ENCODE measurements around the gene EMD. TPM values are rescaled to one million over a fixed set of nuclear protein-coding genes. Genes with fewer than 3 reads are reported as not detected.

EMD gene
- total and polyA plus RNA-seq, 10 donors = 29.8 to 83.1 (median 54.3) TPM

DNA sequence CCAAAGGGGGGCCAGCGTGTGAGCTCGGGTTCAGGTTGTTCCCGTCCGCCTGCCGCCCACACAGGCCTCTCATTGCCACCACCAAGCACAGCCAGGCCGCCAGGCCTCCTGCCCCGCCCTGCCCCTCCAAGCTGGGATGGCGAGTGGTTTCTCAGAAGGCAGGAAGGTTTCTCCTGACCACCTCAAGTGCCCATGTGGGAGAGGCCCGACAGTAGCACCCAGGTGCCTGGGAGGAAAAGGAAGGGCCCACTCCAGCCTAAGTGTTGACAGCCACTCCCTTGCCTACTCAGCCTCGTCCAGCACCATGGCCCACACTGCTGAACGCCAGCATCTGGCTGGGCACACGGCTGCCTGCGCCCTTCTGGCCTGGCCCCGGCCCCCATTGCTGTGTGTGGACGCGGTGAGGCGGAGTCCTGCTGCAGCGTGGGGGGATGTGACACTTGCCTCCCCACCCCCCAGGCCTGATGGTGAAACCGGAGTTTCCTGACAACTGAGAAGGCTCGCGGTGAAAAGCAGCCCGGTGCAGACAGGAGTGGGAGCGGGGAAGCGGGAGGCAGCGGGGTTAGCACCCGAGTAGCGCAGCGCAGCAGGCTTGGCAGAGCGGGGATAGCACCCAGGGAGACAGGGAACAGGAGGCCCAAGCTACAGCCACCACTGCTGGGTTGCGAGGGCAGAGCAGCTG, 23.9 kb upstream of the EMD start:
- TF ChIP-seq POLR2AphosphoS5 (IDR thresholded peaks at IDR 0.05) = peak in 2 of 3 donors; percentile 11 to 13
- TF ChIP-seq, protein P1, sequence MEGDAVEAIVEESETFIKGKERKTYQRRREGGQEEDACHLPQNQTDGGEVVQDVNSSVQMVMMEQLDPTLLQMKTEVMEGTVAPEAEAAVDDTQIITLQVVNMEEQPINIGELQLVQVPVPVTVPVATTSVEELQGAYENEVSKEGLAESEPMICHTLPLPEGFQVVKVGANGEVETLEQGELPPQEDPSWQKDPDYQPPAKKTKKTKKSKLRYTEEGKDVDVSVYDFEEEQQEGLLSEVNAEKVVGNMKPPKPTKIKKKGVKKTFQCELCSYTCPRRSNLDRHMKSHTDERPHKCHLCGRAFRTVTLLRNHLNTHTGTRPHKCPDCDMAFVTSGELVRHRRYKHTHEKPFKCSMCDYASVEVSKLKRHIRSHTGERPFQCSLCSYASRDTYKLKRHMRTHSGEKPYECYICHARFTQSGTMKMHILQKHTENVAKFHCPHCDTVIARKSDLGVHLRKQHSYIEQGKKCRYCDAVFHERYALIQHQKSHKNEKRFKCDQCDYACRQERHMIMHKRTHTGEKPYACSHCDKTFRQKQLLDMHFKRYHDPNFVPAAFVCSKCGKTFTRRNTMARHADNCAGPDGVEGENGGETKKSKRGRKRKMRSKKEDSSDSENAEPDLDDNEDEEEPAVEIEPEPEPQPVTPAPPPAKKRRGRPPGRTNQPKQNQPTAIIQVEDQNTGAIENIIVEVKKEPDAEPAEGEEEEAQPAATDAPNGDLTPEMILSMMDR (IDR thresholded peaks at IDR 0.05 in 8 of 11, conservative IDR thresholded peaks at IDR 0.05 in 3 of 11) = no peak
- H3K4me3 ChIP-seq = no peak overlapping the region
- 69 to 89% (median 80%) methylated on average over 18 to 30 of the region's 30 CpGs for WGBS, 5 donors
- H3K4me1 ChIP-seq = peaks cover 0 to 53% (median 21%) of the 10 kb centered on the region in 6 donors
- peak overlapping the region in 2 of 8 donors; percentile 7 to 85 for H3K27ac ChIP-seq
- H3K27me3 ChIP-seq (replicated peaks in 1 of 7) = no peaks in the 10 kb centered on the region
- no peaks in the 10 kb centered on the region for H3K9me3 ChIP-seq
- intact Hi-C loops (cut with DNase I; ENCODE audit: low total_unique reads) = no loop called here
- no peak for DNase-seq
- H3K36me3 ChIP-seq = peaks cover 0 to 100% (median 93%) of the 10 kb centered on the region in 6 donors

DNA sequence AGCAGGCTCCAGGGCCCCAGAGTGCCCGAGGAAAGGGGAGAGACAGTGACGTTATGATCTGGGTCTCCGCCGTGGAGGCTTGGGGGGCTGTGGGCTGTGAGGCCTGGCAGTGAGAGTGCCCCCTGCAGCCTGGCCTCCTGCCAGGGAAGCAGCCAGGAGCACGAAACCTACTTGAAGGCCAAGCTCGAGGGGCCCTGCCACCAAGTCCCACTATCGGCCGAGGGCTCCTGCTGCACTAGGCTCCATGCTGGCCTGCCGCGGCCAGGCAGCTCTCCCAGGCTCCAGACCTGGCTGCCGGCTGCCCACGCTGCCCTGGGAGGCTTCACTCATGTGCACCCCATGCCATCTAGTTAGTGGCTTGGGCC, 23.3 kb upstream of the EMD start:
- H3K27me3 ChIP-seq (replicated peaks in 1 of 7) = no peaks in the 10 kb centered on the region
- no peak overlapping the region for H3K4me3 ChIP-seq
- intact Hi-C loops (cut with DNase I; ENCODE audit: low total_unique reads) = no loop called here
- peaks cover 0 to 100% (median 92%) of the 10 kb centered on the region in 6 donors for H3K36me3 ChIP-seq
- H3K9me3 ChIP-seq = no peaks in the 10 kb centered on the region
- peak overlapping the region in 2 of 8 donors; percentile 7 to 85 for H3K27ac ChIP-seq
- H3K4me1 ChIP-seq = peaks cover 0 to 48% (median 16%) of the 10 kb centered on the region in 6 donors
- no peak for DNase-seq
- TF ChIP-seq POLR2A (IDR thresholded peaks at IDR 0.05) (no peak), POLR2AphosphoS5 (IDR thresholded peaks at IDR 0.05) (peak in 1 of 3 donors; percentile 1)
- TF ChIP-seq, protein P1 (IDR thresholded peaks at IDR 0.05 in 8 of 11, conservative IDR thresholded peaks at IDR 0.05 in 3 of 11) = no peak
- 75 to 89% (median 85%) methylated on average over 6 to 12 of the region's 12 CpGs for WGBS, 5 donors

DNA sequence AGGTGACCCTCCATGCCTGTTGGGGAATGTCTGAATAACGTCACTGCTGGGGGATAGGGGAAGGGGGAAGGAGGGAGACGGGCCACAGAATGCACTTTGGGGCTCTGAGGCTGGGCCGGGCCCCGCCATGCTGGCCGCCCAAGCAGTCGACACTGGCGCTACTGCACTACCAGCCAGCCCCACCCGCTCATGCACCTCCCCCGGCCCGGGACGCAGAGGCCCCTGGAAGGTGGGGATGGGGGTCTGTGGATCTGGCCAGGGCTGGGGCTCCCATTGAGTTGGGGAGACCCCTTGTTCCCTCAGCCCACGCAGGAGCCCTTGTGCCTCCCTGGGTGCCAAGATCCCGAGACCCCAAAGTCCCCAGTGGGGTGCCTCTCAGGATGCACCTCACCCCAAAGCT, 22.5 kb upstream of the EMD start:
- Histone ChIP-seq H3K36me3 (peaks cover 0 to 100% (median 91%) of the 10 kb centered on the region in 6 donors), H3K4me1 (peaks cover 0 to 40% (median 8%) of the 10 kb centered on the region in 6 donors), H3K9me3 (no peaks in the 10 kb centered on the region), H3K4me3 (no peak overlapping the region), H3K27ac (peak overlapping the region in 2 of 8 donors; percentile 2 to 85), H3K27me3 (replicated peaks in 1 of 7) (no peaks in the 10 kb centered on the region)
- 75 to 98% (median 82%) methylated on average over 6 to 13 of the region's 13 CpGs; no CpG with 5 or more reads in 1 of the 5 donors for WGBS, 5 donors
- DNase-seq = no peak
- intact Hi-C loops (cut with DNase I; ENCODE audit: low total_unique reads) = no loop called here
- TF ChIP-seq POLR2AphosphoS5 (IDR thresholded peaks at IDR 0.05) = no peak
- TF ChIP-seq, protein P1 (IDR thresholded peaks at IDR 0.05 in 8 of 11, conservative IDR thresholded peaks at IDR 0.05 in 3 of 11) = no peak
- no peak for TF ChIP-seq POLR2A (IDR thresholded peaks at IDR 0.05)

DNA sequence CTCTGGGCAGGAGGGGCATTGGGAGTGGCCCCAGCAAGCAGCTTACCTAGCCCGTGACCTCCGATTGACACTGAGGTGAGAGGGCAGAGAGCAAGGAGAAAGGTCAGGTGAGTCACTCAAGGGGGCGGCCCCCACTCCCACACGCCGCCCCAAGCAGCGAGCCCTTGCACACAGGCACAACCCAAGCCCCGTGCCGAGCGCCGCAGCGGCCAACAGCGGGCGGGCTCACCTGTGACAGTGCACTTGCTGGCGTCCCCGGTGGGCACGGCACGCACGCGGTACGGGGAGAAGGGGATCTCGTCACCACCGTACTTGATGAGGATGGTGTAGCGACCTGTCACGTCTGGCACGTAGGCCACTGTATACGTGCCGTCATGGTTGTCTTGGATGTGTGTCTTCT, 21.9 kb upstream of the EMD start:
- intact Hi-C loops (cut with DNase I; ENCODE audit: low total_unique reads) = no loop called here
- no peak for DNase-seq
- Histone ChIP-seq H3K36me3 (peaks cover 0 to 100% (median 92%) of the 10 kb centered on the region in 6 donors), H3K4me1 (peaks cover 0 to 34% (median 2%) of the 10 kb centered on the region in 6 donors), H3K4me3 (no peak overlapping the region), H3K27me3 (replicated peaks in 1 of 7) (no peaks in the 10 kb centered on the region), H3K27ac (peak overlapping the region in 2 of 8 donors; percentile 2 to 16), H3K9me3 (no peaks in the 10 kb centered on the region)
- TF ChIP-seq POLR2A (IDR thresholded peaks at IDR 0.05) (no peak), POLR2AphosphoS5 (IDR thresholded peaks at IDR 0.05) (peak; percentile 27 to 63 (median 33))
- TF ChIP-seq, protein P1 (IDR thresholded peaks at IDR 0.05 in 8 of 11, conservative IDR thresholded peaks at IDR 0.05 in 3 of 11) = no peak
- WGBS, 5 donors = 89 to 94% (median 90%) methylated on average over 10 to 27 of the region's 27 CpGs
